AG04450 (cell line): ENCODE data around the gene PDGFB. TPM values are rescaled to one million over a fixed set of nuclear protein-coding genes. Genes with fewer than 3 reads are reported as not detected.

ENCODE experiments used
- CTCF ChIA-PET: fragments of 300-600, 350-600 bp; formaldehyde crosslinking; extraction: SDS; loops from one replicate; lab custom pipeline; 2022; ENCODE audit warnings: antibody characterized with exemption, inconsistent platforms; lab: Charles Lee
- POLR2A ChIA-PET: fragments of 350-600 bp; formaldehyde crosslinking; extraction: SDS; loops from one replicate; lab custom pipeline; 2021; ENCODE audit warnings: antibody characterized with exemption, inconsistent platforms; lab: Yijun Ruan, JAX
- DNase-seq: peaks from one replicate; pipeline ENCODE4 v3.0.0-alpha.2; 2011; ENCODE audit warnings: low read depth, low spot score
- H3K27ac ChIP-seq: one replicate; pipeline ENCODE4 v1.5.1; 2012; ENCODE audit warnings: low read depth, low read length, control low read depth
- H3K27me3 ChIP-seq: one replicate; pipeline ENCODE4 v1.6.0; 2012; ENCODE audit warnings: low read length; ENCODE audit not compliant: control insufficient read depth, insufficient read depth
- H3K4me3 ChIP-seq: 2 replicates; pipeline ENCODE4 v1.5.1; 2011; ENCODE audit warnings: mild to moderate bottlenecking, low read depth, low read length, control low read depth
- H3K9me3 ChIP-seq: 2 replicates; pipeline ENCODE4 v1.5.1; 2012; ENCODE audit warnings: low read length; ENCODE audit not compliant: control insufficient read depth, insufficient read depth
- CTCF ChIP-seq: IDR thresholded peaks from 2 replicates; pipeline ENCODE4 v1.5.1; 2011; ENCODE audit warnings: low read depth, low read length, control low read depth, inconsistent platforms
- polyA plus RNA-seq: library from polyadenylated mRNA; depleted of rRNA; stranded (reverse); fragments of >200 nt; gene quantifications from 2 replicates; pipeline ENCODE4 v1.2.3, GENCODE V29; 2011

The PDGFB gene
- polyA plus RNA-seq, 1 experiment = 0.19 TPM

- H3K27ac ChIP-seq = no peak overlapping the region
- POLR2A ChIA-PET = no interaction called here
These were observed 31.1 kb upstream of the PDGFB start for GRCh38 chr22:39275814-39276439.

GRCh38 chr22:39273950-39274887 lies 29.4 kb upstream of the PDGFB start:
- TF ChIP-seq CTCF = no peak
- CTCF ChIA-PET = no interaction called here
- H3K27ac ChIP-seq = no peak overlapping the region

More at GRCh38 chr22:39275814-39276439, 31.1 kb upstream of the PDGFB start:
- peaks cover 4% of the 10 kb centered on the region for H3K27me3 ChIP-seq
- H3K4me3 ChIP-seq = no peak overlapping the region
- peaks cover 7% of the 10 kb centered on the region; the same call in 1 of the 2 replicates for H3K9me3 ChIP-seq
- no peak for TF ChIP-seq CTCF
- CTCF ChIA-PET = no interaction called here
- DNase-seq = no peak

GRCh38 chr22:39270792-39271191 lies 26.0 kb upstream of the PDGFB start:
- no peak for DNase-seq
- ChIA-PET POLR2A (no interaction called here), CTCF (no interaction called here)
- Histone ChIP-seq H3K9me3 (peaks cover 7% of the 10 kb centered on the region), H3K27me3 (peaks cover 4% of the 10 kb centered on the region), H3K27ac (no peak overlapping the region), H3K4me3 (no peak overlapping the region)
- TF ChIP-seq CTCF = no peak

More at GRCh38 chr22:39273950-39274887, 29.4 kb upstream of the PDGFB start:
- Histone ChIP-seq H3K27me3 (peaks cover 4% of the 10 kb centered on the region), H3K4me3 (no peak overlapping the region), H3K9me3 (peaks cover 11% of the 10 kb centered on the region)
- DNase-seq = no peak
- POLR2A ChIA-PET = no interaction called here

GRCh38 chr22:39270280-39270679 lies 25.5 kb upstream of the PDGFB start:
- POLR2A ChIA-PET = no interaction called here
- Histone ChIP-seq H3K4me3 (no peak overlapping the region), H3K27ac (no peak overlapping the region), H3K27me3 (peaks cover 4% of the 10 kb centered on the region), H3K9me3 (peaks cover 7% of the 10 kb centered on the region)
- TF ChIP-seq CTCF = no peak
- no peak for DNase-seq
- CTCF ChIA-PET = no interaction called here
